GM19463 (cell line): ENCODE data around the gene GLS.

Source experiments
- ATAC-seq: cut with Tn5 transposase; IDR thresholded peaks from one replicate; pipeline ENCODE4 v1.9.1; 2021; ENCODE audit warnings: mild to moderate bottlenecking, moderate library complexity; ENCODE audit not compliant: unreplicated experiment

Gene GLS

GRCh38 chr2:191012346-191012745, 131.7 kb downstream of the GLS start:
- ATAC-seq = no peak

- no peak for ATAC-seq
Measured at GRCh38 chr2:191012845-191013681, 132.4 kb downstream of the GLS start.

- no peak for ATAC-seq
Measured at GRCh38 chr2:191013682-191013931, 133.0 kb downstream of the GLS start.

GRCh38 chr2:191013932-191014652, 133.5 kb downstream of the GLS start, which contains the start of gene STAT1:
STAT1 (minus strand) TSS chr2:191014171; CDS start chr2:191010003, 4,168 bp downstream.
- peak; percentile 74 for ATAC-seq

GRCh38 chr2:191014653-191015020, 134.0 kb downstream of the GLS start:
- ATAC-seq = no peak
